GM12878 (cell line): Measurements from ENCODE around the gene PDF. TPM values are rescaled to one million over a fixed set of nuclear protein-coding genes. Genes with fewer than 3 reads are reported as not detected.

Experiments used
- ATAC-seq: fragments of 200-7000 bp; cut with Tn5 transposase; 3 replicates; pipeline ENCODE4 v1.9.1; 2020; ENCODE audit warnings: mild to moderate bottlenecking, moderate library complexity
- BruUV-seq: library from RNA; stranded (reverse); fragments of 400-500 nt; replicated peaks from 2 replicates; lab custom pipeline; 2021; lab: Mats Ljungman, UMichigan
- CTCF ChIA-PET: fragments of 300-600 bp; sonication (Branson Sonifier 250); formaldehyde crosslinking; extraction: SDS; loops from one replicate; lab custom pipeline; 2021; ENCODE audit warnings: inconsistent platforms; lab: Yijun Ruan, JAX
- POLR2A ChIA-PET: fragments of 350-600 bp; formaldehyde crosslinking; extraction: SDS; loops from one replicate; lab custom pipeline; 2021; ENCODE audit warnings: inconsistent platforms; lab: Charles Lee
- RAD21 ChIA-PET: fragments of 300-600 bp; sonication (Branson Sonifier 250); formaldehyde crosslinking; loops from one replicate; lab custom pipeline; 2023; ENCODE audit warnings: antibody characterized with exemption; ENCODE audit not compliant: unreplicated experiment; lab: Charles Lee
- SMC1A ChIA-PET: fragments of 300-600 bp; sonication (Branson Sonifier 250); formaldehyde crosslinking; loops from one replicate; lab custom pipeline; 2023; ENCODE audit not compliant: unreplicated experiment, uncharacterized antibody; lab: Charles Lee
- DNase-seq: peaks from one replicate; pipeline ENCODE4 v3.0.0-alpha.2; 2011; ENCODE audit warnings: low read depth, low spot score
- FAIRE-seq: peaks from 3 replicates; lab custom pipeline; 2011; peaks lifted over from hg19 to GRCh38; lab: Jason Lieb, UNC
- H2AFZ ChIP-seq: 2 replicates; pipeline ENCODE4 v1.6.0; 2011; ENCODE audit warnings: low read depth, low read length, control low read depth; ENCODE audit not compliant: control insufficient read depth
- H3K27ac ChIP-seq: 2 replicates; pipeline ENCODE4 v1.5.1; 2011; ENCODE audit warnings: control low read depth; ENCODE audit not compliant: control insufficient read depth, insufficient read depth
- H3K27me3 ChIP-seq, 2 experiments: replicated peaks in 1 of 2; 2 replicates each; pipeline versions ENCODE4 v1.6.0 to v1.6.1; 2011; ENCODE audit warnings: low read length in 1 of 2; ENCODE audit not compliant: control insufficient read depth in 2 of 2, insufficient read depth in 2 of 2
- H3K36me3 ChIP-seq, 2 experiments: 2 replicates each; pipeline ENCODE4 v1.5.1; 2011; ENCODE audit warnings: low read length in 1 of 2; ENCODE audit not compliant: control insufficient read depth in 2 of 2, insufficient read depth in 2 of 2
- H3K4me1 ChIP-seq: 2 replicates; pipeline ENCODE4 v1.6.1; 2011; ENCODE audit warnings: mild to moderate bottlenecking, low read length, moderate library complexity, mixed read lengths; ENCODE audit not compliant: control insufficient read depth, insufficient read depth
- H3K4me2 ChIP-seq: 2 replicates; pipeline ENCODE4 v1.6.0; 2011; ENCODE audit warnings: control low read depth; ENCODE audit not compliant: control insufficient read depth, insufficient read depth
- H3K4me3 ChIP-seq: fragments of 200-600 bp; sonication (generic); 2 replicates; pipeline ENCODE4 v1.5.1; 2016
- H3K79me2 ChIP-seq: 2 replicates; pipeline ENCODE4 v1.6.0; 2011; ENCODE audit warnings: low read length; ENCODE audit not compliant: control insufficient read depth, insufficient read depth
- H3K9ac ChIP-seq: 2 replicates; pipeline ENCODE4 v1.8.0; 2011; ENCODE audit warnings: low read length, control low read depth, mixed read lengths; ENCODE audit not compliant: control insufficient read depth, insufficient read depth
- H3K9me3 ChIP-seq: replicated peaks from 3 replicates; pipeline ENCODE4 v1.5.1; 2011; ENCODE audit warnings: mild to moderate bottlenecking, low read length; ENCODE audit not compliant: control insufficient read depth, insufficient read depth
- H4K20me1 ChIP-seq: 2 replicates; pipeline ENCODE4 v1.6.0; 2011; ENCODE audit not compliant: control insufficient read depth, insufficient read depth
- HCFC1 ChIP-seq: fragments of 150-350 bp; IDR thresholded peaks from 2 replicates; pipeline ENCODE4 v1.6.1; 2014; ENCODE audit warnings: low read length
- JUNB ChIP-seq: IDR thresholded peaks from 2 replicates; pipeline ENCODE4 v1.6.1; 2016; ENCODE audit warnings: antibody characterized with exemption, mild to moderate bottlenecking
- PBX3 ChIP-seq: IDR thresholded peaks from 2 replicates; pipeline ENCODE4 v1.6.1; 2011; ENCODE audit warnings: mild to moderate bottlenecking, low read depth, low read length, moderate library complexity; ENCODE audit not compliant: insufficient replicate concordance
- RAD51 ChIP-seq: fragments of 450-650 bp; IDR thresholded peaks from 2 replicates; pipeline ENCODE4 v1.6.1; 2016; ENCODE audit warnings: moderate library complexity, mild to moderate bottlenecking, inconsistent platforms
- SMAD1 ChIP-seq: fragments of 450-650 bp; IDR thresholded peaks from 2 replicates; pipeline ENCODE4 v1.6.1; 2018; ENCODE audit warnings: mild to moderate bottlenecking, low read depth; ENCODE audit not compliant: partially characterized antibody
- ZBTB40 ChIP-seq: fragments of 450-650 bp; IDR thresholded peaks from 2 replicates; pipeline ENCODE4 v1.6.1; 2016; ENCODE audit warnings: mild to moderate bottlenecking, moderate library complexity, borderline replicate concordance
- WGBS: methylation state at CpG from one replicate; pipeline ENCODE4 v1.1.6; 2016; ENCODE audit warnings: low lambda C conversion rate; ENCODE audit not compliant: insufficient replicate concordance, insufficient coverage; ENCODE audit errors: missing lambda C conversion rate; 5-methylcytosine and 5-hydroxymethylcytosine counted together
- in situ Hi-C: fragments of 300-500 bp; cut with MboI; formaldehyde crosslinking; loops from 9 replicates; pipeline ENCODE4 v1.14.3; 2018; ENCODE audit warnings: mixed read lengths
- intact Hi-C: fragments of 100-400 bp; cut with micrococcal nuclease; formaldehyde crosslinking; loops from one replicate; pipeline ENCODE4 v1.14.2; 2022; ENCODE audit not compliant: unreplicated experiment
- polyA plus RNA-seq, 11 experiments: library from polyadenylated mRNA; depleted of rRNA in 4 of 11; unstranded in 6 of 11; stranded (reverse) in 5 of 11; fragments of >200 nt; fragmentation: Nextera tagmentation in 4 of 11; fragmentation: Illumina TruSeq in 1 of 11; extraction: Ambion mirVana in 4 of 11; extraction: Trizol in 1 of 11; gene quantifications; 1 replicate in 1 of 11; 2 replicates in 10 of 11; pipeline versions ENCODE4 v1.2.1 to v1.2.3, GENCODE V29; 2011 to 2016; ENCODE audit warnings: inconsistent platforms in 2 of 11, missing spikeins in 2 of 11, low read depth in 1 of 11
- total RNA-seq, 4 experiments: library from RNA; depleted of rRNA in 3 of 4; stranded (reverse); fragments of >200 nt in 3 of 4; fragmentation: Illumina TruSeq in 1 of 4; extraction: Trizol in 1 of 4; gene quantifications; 2 replicates each; pipeline versions ENCODE4 v1.2.1 to v1.2.3, GENCODE V29; 2013 to 2021

PDF gene
- total and polyA plus RNA-seq, 10 of the 15 experiments (the other 5 are each of a cell fraction or from before 2014, with no cell fraction given), result 0.13 to 44.1 (median 16.7) TPM

- H4K20me1 ChIP-seq, result no peaks in the 10 kb centered on the region
- no peak for TF ChIP-seq RAD51
- peak; percentile 84 for TF ChIP-seq ZBTB40
- TF ChIP-seq HCFC1, result no peak
- TF ChIP-seq JUNB, result peak; percentile 11; the same call in 1 of the 2 replicates
- no peak for TF ChIP-seq PBX3
- TF ChIP-seq SMAD1, result no peak
- TF ChIP-seq, all 136 proteins: peak for 2
- in situ Hi-C loops (no loop called here), intact Hi-C loops (no loop called here)
- DNase-seq (no peak), FAIRE-seq (no peak), ATAC-seq (no peak)
- Histone ChIP-seq H3K9me3 (no peaks in the 10 kb centered on the region), H2AFZ (no peak overlapping the region), H3K79me2 (peaks cover 23% of the 10 kb centered on the region), H3K4me3 (no peak overlapping the region), H3K27me3 (no peaks in the 10 kb centered on the region), H3K4me1 (no peaks in the 10 kb centered on the region), H3K4me2 (no peak overlapping the region), H3K27ac (no peak overlapping the region), H3K36me3 (peaks cover 2 to 10% of the 10 kb centered on the region in 2 experiments; a peak in 3 of 4 replicates), H3K9ac (no peak overlapping the region)
- BruUV-seq, result no TSS peak
- 98% methylated on average over 5 of the region's 5 CpGs for WGBS
- CTCF ChIA-PET, result interaction anchor here (1.9 to 2.2 kb wide), 2 partner anchors 13 to 163 kb away, joined by 7 read pairs; no protein-coding TSS in a partner anchor
- SMC1A ChIA-PET, result no interaction called here
- RAD21 ChIA-PET, result no interaction called here
- POLR2A ChIA-PET, result no interaction called here
Observed at GRCh38 chr16:69313469-69313868, 16.9 kb downstream of the PDF start.
